OCI-M2 (cell line): ENCODE data around the gene KCNK5.
A peak's percentile ranks its signal among the peaks of the same experiment; 100 is the strongest.

Experiments used
- DNase-seq: peaks from one replicate; lab custom pipeline; 2025; ENCODE audit not compliant: unreplicated experiment; lab: John Stamatoyannopoulos, UW

The KCNK5 gene, protein sequence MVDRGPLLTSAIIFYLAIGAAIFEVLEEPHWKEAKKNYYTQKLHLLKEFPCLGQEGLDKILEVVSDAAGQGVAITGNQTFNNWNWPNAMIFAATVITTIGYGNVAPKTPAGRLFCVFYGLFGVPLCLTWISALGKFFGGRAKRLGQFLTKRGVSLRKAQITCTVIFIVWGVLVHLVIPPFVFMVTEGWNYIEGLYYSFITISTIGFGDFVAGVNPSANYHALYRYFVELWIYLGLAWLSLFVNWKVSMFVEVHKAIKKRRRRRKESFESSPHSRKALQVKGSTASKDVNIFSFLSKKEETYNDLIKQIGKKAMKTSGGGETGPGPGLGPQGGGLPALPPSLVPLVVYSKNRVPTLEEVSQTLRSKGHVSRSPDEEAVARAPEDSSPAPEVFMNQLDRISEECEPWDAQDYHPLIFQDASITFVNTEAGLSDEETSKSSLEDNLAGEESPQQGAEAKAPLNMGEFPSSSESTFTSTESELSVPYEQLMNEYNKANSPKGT

DNA sequence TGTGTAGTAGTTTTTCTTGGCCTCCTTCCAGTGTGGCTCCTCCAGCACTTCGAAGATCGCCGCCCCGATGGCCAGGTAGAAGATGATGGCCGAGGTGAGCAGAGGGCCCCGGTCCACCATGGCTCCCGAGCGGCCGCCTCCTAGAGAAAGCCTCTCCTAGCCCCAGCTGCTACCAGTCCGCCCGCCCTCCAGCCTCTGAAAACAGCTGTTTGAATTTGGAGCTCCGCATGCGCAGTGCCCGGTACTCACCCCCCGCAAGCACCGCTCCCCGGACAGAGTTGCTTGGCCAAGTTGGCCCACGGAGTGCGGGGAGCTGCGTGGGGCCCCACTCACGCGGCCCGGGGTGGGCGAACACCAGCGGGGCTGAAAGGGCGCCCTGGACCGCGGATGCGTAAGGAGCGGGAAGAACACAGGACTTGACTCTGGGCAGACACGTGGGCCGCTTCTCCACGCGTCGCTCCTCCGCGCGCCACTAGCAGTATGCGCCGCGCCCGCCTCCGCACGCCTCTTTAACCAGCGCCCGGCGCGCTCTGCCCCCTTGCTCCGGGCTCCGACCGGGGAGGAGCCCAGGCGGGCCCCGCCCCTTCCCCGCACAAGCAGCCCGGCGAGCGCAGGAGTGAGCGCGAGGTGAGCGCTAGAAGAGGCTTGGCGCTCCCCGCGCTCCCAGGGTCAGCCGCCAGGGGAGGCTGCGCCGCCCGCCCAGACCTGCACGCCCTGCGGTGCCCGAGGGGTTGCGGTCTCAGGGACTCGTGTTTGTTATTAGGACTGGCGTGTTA, at the start of gene KCNK5:
Gene KCNK5, minus strand, starts transcription at position 484 of the 776 bp plus-strand sequence. Its CDS starts 364 bp downstream, at position 120.
- peak; percentile 53 for DNase-seq

DNA sequence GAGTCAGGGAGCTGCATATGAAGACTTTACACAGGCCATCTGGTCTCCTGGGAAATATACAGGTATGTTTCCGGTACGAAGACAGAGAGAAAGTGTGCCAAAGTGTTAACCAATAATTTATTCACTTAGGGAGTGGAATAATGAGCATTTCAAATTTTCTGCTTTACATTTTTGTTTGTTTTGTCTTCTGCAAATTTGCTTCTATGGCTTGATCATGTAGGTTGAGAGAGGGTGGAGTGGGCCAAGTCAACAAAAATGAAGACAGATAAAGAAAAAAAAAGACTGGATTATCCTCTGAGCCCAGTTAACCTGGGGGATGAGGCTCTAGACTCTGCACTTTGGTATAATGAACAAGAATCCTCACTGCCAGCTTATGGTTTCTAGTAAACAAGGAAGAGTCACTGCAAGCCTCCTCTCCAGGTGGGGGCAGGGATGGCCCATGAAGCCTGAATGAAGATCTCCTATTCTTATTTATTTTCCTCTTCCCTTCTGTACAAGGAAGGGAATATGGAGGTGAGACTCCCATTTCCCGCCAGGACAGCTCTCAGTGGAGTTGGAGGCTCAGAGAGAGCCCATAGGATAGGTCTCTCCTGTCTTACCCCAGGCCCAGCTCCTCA, 47.2 kb upstream of the KCNK5 start:
- no peak for DNase-seq

DNA sequence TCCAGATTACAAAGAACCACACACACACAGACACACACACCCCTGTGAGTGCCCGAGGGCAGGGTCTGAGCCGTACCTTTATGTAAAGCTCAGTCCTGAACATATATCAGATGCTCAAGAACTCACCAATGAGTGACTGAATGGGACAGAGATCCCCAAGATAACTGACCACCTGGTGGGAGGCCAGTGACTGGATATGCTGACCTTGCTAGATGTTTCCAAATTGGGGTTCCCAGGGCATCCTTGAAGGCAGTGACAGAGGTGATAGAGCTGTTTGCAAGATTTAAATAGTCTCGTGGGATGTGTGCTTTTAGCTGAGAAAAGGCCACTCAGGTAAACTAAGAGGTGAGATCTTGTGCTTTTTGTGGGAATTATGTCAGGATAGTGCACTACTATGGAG, 45.6 kb upstream of the KCNK5 start:
- no peak for DNase-seq

DNA sequence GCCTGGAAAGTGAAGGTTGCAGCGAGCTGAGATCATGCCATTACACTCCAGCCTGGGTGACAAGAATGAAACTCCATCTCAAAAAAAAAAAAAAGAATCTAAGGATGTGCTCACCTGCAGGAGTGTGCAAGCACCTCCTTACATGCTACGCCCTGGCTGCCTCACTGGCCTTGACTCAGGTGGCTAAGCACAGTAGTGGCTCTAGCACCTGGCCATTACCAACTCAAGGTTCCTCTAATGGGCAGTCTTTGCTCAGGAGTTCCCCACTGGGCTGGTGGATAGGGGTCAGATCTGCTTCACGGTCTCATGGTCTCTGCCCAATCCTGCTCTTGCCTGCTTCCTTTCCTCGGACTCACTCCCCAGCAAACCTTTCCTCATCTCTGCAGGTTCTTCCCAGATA, 45.2 kb upstream of the KCNK5 start:
- DNase-seq, result no peak

DNA sequence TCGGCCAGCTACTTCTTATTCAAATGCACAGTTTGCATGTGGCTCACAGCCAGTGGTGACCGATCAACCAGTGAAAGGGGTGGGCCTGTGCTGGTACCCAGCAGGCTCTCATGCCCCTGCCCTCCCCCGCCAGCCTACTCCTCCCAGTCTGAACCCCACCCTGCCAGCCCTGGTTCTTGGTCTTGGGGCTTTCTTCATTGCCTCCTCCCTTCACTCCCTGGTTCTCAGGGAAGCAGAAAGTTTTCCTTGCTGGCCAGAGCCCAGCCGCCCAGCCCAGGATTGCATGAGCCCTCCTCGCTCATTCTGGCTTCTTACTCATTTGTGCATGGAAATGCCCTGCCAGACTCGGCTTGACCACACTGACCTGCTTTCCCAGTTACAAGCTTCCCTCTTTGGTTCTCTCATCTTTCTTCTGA, 44.1 kb upstream of the KCNK5 start:
- DNase-seq, result no peak

DNA sequence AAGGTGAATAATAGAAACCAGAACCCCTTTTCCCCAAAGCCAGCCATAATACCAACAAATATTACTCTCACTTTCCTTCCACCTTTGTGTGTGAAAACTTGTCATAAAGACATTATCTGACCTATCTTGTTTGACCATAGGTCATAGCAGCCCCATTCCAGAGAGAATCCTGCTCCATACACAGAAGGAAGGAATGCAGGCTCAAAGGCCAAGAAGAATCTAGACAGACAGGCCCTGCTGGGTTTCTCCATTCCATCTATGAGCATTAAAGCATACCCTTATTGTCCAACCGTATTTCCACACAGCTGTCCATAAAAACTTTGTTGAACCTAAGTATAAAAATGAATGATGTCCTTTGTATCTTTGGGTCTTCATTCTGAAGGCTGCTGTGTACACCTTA, 40.7 kb upstream of the KCNK5 start:
- no peak for DNase-seq

DNA sequence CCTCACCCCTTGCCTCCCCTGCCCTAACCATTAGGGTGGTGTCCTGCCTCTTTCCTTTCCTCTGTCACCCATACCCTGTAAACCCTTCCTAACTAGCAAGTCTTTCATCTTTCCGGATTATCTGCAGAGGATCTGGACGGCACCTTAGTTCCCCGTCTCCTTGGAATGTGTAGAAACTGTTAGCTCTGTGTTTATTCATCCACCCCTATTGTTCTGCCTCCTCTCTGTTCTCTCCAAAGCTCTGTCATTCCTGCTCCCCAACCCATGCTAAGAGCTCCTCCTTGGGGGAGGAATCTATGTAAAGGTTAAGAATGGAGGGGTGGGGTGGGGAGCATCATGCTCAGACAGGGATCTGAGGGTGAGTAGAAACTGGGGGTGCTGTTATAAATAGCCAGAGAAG, 39.4 kb upstream of the KCNK5 start:
- DNase-seq, result no peak

DNA sequence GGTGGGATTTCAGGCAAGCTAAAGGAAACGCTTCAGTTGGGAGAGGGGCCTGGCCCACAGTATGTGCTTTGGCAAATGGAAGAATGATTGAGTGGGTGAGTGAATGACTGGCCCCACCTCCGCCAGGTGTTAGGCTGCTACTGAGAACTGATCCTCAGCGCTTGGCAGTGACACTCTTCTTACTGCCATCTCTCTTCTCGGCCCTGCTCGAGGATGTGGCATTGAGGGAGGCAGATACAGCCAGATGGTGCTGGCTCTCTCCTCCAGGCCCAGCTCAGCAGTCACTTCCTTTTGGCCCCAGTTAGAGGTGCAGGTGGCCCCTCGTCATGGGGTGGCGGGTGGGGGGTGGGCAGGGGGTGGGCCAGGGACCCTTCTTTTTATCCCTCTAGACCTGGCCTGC, 38.9 kb upstream of the KCNK5 start:
- DNase-seq, result no peak

DNA sequence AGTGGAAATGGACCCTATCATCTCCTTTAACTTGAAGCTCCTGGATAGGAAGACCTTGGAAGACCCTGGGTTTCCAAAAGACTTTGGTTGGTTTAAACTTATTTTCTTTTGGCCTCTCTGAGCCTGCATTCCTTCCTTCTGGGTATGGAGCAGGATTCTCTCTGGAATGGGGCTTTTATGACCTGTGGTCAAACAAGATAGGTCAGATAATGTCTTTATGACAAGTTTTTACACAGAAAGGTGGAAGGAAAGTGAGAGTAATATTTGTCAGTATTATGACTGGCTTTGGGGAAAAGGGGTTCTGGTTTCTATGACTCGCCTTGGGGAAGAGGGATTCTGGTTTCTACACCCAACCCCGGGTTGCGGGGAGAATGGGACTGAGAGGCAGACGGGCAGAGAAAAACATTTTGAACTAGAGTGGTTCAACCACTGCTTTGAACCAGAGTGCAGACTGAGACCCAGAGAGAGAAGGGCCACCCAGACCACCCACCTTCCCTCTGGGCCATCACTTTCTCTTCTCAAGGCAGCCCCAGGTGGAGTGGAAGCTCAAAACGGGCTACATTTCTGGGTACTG, 37.6 kb upstream of the KCNK5 start:
- DNase-seq, result no peak

DNA sequence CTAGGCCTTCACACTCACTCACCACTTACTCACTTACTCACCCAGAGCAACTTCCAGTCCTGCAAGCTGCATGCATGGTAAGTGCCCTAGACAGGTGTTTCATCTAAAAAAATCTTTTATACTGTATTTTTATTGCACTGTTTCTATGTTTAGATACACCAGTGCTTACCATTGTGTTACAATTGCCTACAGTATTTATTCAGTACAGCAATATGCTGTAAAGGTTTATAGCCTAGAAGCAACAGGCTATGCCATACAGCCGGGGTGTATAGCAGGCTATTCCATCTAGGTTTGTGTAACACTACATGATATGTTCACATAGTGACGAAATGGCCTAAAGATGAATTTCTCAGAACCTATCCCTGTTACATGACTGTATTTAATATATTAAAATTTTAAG, 37.1 kb upstream of the KCNK5 start:
- DNase-seq, result no peak

DNA sequence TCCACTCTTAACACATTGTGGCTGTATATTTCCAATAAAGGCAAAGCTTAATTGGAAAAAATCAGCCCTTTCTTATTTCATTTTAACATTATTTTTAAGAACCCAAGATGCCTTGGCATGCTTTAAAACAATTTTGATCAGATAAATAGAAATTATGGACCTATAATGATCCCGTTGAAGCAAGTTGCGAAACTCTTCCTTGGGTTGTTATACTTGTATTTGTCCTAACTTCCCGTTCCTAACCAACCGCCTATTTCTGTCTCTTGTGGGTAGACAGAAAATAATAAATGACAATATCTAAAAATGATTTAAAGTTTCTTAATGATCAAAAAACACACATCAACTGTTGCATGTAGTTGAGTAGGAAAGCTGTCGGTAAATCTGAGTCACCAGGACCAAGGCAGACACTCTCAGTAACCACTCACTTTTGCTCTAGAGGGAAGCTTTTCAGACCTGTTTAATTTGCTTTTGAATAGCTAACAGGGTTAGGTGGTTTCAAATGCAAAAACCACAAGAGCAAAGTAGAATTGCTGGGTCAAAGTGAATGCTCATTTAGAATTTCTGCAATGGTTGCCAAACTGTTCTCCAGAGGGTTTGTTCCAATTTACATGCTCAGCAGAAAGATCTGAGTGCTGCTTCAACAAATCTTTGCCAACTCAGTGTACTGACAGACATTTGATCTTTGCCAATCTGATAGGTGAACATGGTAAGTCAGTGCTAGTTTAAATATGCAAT, 34.2 kb upstream of the KCNK5 start:
- no peak for DNase-seq

DNA sequence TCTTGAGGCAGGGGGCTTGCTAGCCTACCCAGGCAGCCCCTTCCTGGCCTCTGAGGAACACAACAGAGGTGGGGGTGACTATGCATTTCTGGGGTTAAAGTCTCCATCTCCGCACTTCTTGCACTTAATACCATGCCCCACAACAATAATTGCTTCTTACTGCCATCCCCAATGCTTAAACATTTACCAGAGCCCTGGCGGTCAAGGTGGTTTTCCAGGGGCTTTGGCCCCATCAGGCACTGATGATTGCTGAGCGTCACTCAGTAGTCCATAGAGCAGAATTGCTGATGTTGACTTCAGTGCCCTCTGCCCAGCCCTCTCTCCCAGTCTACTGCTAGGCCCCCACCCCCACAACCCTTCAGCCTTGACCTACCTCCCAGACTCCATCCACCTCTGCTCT, 32.5 kb upstream of the KCNK5 start:
- no peak for DNase-seq

DNA sequence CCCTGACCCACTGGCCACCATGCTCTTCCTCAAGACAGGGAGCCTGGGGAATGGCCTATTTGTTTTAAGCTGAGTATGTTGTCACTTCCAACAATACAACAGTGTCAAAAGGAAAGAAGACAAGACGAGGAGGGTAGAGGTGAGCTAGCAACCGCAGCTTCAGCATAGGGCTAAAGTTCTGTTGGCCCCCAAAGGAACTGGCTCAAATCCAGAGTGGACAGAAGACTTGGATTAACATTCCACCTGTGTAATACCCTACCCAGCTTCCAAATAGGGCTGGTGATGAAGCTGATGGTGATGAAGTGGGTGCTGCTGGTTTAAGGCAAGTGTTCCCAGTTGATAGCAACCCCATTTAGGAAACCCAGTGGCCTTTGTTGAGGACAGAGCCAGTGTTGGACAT, 31.7 kb upstream of the KCNK5 start:
- no peak for DNase-seq

DNA sequence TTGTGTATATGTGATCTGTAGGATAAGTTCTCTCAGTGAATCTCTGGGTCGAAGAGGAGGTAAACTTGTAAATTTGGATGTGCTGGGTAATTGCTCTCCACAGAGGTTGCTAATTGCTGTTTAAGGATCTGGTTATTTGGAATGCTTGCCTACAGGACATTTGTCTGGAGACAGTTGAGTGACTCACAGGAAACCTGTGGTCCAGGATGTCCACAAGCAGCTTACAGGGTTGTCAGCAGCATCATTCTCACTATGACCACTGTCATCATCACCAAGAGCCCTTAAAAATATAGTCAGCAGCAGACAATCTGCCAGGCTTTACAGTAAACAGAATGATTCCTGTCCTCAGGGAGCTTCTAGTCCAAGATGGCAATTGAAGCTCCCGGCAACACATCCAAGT, 31.2 kb upstream of the KCNK5 start:
- DNase-seq, result no peak

DNA sequence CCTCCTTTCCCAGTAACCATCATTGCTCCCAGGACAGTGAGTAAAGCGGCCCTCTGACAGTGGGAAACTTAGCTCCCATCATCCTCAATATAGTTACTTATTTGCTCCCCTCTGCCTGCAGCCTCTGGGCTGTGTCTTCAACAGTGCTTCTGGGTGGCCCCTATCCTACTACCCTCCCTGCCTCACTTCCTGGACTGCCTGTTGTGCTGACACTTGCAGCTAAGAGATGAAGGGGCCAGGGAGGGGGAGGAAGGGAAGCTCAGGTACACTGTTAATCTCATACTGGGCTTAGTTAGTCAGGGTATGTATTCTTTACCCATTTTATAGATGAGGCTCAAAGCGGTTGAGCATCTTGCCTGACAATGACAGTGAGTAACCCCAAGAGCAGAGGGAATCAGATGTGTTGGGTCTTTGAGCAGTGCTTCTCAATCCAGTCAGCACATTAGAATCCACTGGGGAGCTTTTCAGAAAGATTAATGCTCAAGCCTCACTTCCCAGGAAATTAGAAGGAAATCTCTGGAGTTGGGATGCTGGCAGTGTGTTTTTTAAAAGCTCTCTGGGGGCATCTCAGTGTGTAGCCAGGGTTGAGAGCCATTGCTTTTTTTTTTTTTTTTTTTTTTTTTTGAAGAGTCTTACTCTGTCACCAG, 27.1 kb upstream of the KCNK5 start:
- no peak for DNase-seq

DNA sequence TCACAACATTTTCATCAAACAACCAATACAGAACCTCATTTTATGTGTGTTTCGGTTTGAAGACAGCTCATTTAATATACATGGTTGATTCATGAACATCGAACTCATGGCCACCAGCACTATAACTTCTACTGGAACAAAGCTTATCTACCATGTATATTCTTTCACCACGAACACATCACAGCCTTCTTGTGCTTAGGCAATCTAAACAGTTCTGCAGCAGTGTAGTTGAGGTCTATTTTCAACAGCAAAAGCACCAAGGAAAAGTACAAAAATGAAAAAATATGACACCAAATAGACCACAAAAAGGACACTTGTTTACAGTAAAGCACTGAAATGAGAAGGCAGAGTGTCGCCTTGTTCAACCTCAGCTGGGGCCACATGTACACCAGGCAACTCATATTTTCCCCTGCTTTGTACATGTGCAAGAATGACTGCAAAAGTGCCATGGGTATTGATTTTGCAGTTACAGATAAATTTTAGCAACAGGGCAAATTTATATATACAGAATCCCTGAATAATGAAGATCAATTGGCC, 25.8 kb upstream of the KCNK5 start:
- DNase-seq, result no peak

DNA sequence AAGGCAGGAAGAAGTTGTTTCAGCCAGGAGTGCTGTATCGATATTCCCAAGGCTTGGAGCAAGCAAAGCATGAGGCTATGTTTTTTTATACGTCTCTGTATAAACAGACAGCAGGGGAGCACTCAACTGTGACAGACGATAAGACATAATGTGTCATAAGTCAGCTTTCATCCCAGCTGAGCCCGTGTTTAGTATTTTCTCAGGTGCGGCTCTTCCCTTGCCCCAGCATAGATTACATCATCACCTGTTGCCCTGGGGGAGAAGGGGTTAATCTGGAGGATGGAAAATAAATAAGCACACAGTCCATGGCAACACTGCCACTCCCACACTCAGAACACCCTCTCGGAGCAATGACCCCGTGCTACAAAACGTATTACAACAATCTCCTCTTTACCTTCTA, 22.1 kb upstream of the KCNK5 start:
- no peak for DNase-seq

DNA sequence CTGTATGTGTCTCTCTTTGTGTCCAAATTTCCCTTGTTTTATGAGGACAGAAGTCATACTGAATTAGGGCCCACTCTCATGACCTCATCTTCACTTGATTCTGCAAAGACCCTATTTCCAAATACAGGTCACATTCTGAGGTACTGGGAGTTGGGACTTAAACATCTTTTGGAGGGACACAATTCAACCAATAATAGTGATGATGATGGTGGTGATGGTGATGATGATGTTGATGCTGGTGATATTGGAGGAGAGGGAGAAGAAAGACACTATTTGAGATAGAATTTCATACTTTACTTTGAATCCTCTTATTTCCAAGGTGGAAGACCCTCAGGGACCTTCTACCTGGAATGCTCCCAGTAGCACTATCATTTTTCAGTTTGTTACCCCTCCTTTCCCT, 21.2 kb upstream of the KCNK5 start:
- DNase-seq, result no peak

DNA sequence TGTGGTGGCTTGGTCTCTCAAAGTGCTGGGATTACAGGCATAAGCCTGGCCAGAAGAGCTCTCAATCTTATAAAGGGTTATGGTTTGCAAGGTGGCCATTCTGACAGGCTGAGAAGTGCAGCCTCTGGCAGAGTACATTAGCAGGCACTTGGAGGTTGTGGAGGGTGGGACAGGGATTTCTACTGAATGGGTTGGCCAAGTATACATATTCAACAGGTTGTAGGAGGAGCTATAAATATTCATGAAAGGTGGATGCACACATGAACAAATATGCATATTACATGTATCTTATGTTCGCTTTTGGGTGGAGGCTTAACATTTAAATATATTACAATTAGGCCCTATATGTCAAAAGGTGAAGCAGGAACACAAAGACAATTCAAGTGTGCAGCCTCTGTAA, 20.0 kb upstream of the KCNK5 start:
- DNase-seq, result no peak

DNA sequence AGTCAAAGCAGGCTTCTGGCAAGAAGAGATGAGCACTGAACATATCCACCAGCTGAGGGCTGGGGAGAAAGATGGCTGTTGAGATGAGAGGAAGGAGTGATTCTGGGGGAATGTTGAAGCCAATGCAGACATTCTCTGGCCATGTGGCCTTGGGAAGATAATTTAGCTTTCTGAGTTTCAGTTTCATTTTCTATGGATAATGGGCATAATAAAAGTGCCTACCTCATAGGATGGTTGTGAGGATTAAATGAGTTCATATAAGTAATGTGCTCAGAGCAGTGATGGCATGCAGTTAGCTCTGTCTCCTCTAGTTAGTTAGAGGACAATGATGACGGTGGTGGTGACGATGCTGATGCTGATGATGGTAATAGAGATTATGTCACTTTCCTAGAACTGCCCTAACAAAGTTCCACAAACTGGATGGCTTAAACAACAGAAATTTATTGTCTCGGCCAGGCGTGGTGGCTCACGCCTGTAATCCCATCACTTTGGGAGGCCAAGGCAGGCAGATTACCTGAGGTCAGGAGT, 18.5 kb upstream of the KCNK5 start:
- DNase-seq, result no peak
